DMS79 (cell line): ENCODE data around the gene HPGDS.
A peak's percentile ranks its signal among the peaks of the same experiment; 100 is the strongest.
"Not testable (repeated sequence)": the region's sequence is repeated elsewhere in the genome, so short reads cannot be mapped to it uniquely, and the experiment has no call there.

Experiments
- DNase-seq: peaks from one replicate; lab custom pipeline; 2025; lab: John Stamatoyannopoulos, UW

HPGDS gene

GRCh38 chr4:94325835-94326234 lies 16.8 kb downstream of the HPGDS start:
- DNase-seq: no peak

GRCh38 chr4:94319927-94320326 lies 22.7 kb downstream of the HPGDS start:
- not testable (repeated sequence) for DNase-seq

GRCh38 chr4:94307231-94307871 lies 35.3 kb downstream of the HPGDS start:
- DNase-seq: no peak

- no peak for DNase-seq
Measured at GRCh38 chr4:94306713-94307112, 35.9 kb downstream of the HPGDS start.

- DNase-seq: no peak
Measured at GRCh38 chr4:94305466-94306225, 37.0 kb downstream of the HPGDS start.

GRCh38 chr4:94304365-94304971 lies 38.2 kb downstream of the HPGDS start:
- peak; percentile 1 for DNase-seq

DNA sequence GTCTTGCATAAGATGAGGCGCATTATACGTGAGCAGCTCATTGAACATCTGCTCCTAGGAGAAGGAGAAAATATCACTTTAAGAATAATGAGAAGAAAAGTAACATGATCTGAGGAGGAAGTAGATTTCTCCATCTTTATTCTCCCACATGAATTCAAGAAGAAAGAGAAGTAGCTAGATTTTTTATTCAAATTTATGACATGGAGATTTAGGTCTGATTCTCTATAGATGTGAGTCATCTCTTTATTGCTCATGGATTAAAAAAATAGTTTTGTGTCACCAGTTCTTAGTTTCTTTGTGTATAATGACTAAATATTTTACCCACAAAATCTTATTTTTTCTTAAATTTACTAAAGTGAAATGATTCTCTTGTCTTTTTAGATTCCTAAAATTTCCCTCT lies 40.4 kb downstream of the HPGDS start:
- no peak for DNase-seq

DNA sequence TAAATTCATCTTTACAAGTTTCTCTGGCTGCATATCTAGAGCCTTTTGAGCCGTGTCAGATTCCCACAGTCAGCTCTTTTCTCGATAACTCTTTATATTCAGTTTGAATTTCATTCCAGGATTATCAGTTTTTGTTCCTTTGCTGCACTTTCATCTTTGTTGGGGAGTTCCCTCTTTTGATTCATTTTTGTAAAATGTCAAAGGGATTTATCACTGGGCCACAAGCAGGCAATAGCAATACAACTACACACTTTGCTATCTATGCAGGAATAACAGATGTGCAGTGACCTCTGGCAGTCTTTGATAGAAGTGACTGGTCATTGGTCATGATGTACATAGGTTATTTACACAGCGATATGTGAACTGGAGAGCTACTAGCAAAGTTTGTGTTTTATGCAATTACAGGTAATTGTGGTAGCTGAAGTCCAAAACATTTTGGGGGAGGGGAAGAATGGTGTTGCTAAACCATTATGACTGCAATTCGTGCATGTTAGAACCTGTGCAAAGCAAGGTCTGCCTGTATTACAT lies 43.8 kb downstream of the HPGDS start:
- no peak for DNase-seq

GRCh38 chr4:94295473-94295872 lies 47.2 kb downstream of the HPGDS start:
- DNase-seq: not testable (repeated sequence)

DNA sequence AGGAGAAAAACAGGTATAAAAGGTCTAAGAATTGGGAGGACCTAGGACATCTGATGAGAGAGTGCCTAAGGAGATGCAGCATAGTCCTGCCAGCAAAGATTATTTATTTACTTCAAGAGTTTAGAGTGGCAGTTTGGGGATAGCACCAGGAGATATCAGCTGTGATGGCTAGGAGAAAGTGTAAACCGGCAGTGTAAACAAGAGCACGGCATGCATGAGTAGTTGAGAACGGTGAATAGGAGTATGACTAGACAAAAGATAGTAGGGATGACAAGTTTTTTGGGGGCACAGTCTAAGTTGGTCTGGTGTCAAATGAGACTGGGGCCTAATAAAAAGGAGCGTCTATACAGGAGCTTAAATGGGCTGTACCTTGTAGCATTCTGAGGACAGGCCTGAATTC lies 48.7 kb downstream of the HPGDS start:
- not testable (repeated sequence) for DNase-seq

GRCh38 chr4:94290245-94290644 lies 52.4 kb downstream of the HPGDS start:
- no peak for DNase-seq

GRCh38 chr4:94285666-94286065 lies 57.0 kb downstream of the HPGDS start:
- DNase-seq: peak; percentile 0

GRCh38 chr4:94284889-94285288 lies 57.7 kb downstream of the HPGDS start:
- no peak for DNase-seq

GRCh38 chr4:94278781-94279180 lies 63.9 kb downstream of the HPGDS start:
- no peak for DNase-seq

GRCh38 chr4:94277534-94277933 lies 65.1 kb downstream of the HPGDS start:
- DNase-seq: no peak

- no peak for DNase-seq
Measured at GRCh38 chr4:94276204-94276603, 66.4 kb downstream of the HPGDS start.

GRCh38 chr4:94274912-94275311 lies 67.7 kb downstream of the HPGDS start:
- no peak for DNase-seq

GRCh38 chr4:94271248-94271647 lies 71.4 kb downstream of the HPGDS start:
- no peak for DNase-seq

DNA sequence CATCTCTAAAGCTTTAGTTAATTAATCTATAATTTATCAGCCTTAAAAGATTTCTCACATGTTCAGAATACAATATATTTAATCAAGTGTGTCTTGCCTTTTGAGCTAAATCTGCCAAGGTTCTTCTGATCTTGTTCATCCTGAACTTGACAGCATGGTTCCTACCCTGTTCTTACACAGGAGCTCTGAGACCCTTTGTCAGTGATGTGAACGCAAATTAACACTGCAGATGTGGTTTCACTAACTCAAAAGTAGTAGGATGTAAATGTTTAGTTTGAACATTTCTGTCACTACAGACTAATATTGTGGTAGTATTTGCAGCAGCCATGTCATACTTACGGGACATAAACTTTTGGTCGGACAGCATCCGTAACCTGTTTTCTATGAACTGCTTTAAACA lies 75.6 kb downstream of the HPGDS start:
- DNase-seq: no peak

GRCh38 chr4:94262163-94263016 lies 80.2 kb downstream of the HPGDS start:
- peak; percentile 82 for DNase-seq

DNA sequence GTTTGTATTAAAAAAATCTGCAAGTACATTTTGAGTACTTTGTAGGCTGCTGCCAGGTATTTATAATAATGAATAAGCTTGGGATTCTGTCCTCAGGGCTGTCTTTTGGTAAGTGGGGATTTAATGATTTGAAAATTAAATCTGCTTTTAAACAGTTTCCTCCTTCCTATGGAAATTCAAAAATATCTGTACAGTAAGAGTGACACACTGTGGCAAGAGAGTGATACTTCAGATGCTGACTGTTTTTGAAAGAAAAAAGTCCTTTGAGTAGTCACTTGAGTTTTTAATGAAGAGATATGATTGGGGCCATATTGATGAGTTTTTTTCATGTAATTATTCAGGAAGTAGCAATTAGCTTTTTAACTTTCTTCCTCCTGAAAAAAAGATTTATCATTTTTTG lies 85.8 kb downstream of the HPGDS start:
- no peak for DNase-seq

DNA sequence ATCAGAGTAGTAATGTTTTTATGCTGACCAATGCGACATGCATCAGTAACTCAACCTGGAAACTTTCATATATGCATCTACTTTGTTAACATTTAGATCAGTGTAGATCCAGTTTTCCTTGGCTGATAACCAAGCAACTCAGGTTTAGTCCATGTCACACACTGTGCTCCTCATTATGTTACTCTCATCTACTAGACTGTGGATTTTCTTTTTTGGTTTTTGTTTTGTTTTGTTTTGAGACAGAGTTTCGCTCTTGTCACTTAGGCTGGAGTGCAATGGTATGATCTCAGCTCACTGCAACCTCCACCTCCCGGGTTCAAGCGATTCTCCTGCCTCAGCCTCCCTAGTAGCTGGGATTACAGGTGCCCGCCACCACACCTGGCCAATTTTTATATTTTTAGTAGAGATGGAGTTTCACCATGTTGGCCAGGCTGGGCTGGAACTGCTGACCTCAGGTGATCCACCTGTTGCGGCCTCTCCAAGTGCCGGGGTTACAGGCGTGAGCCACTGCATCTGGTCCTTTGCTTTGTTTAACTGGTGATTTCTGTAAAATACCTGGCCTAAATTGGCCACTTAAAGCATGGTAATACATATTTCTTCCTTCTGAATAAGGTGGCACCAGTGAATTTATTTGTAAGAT lies 86.4 kb downstream of the HPGDS start:
- no peak for DNase-seq
